Transverse colon (tissue), 4 donors: ENCODE data around the gene NUP62.

Experiments
- CTCF ChIP-seq, 5 experiments: fragments of 200-600 bp in 3 of 5; fragments of 450-650 bp in 2 of 5; sonication (generic) in 3 of 5; IDR thresholded peaks; 1 replicate in 2 of 5; 2 replicates in 3 of 5; pipeline ENCODE4 v1.5.1; 2016 to 2017; ENCODE audit warnings: antibody characterized with exemption in 5 of 5, inconsistent platforms in 3 of 5, mild to moderate bottlenecking in 2 of 5, moderate library complexity in 1 of 5
- EP300 ChIP-seq: sonication (generic); formaldehyde crosslinking; IDR thresholded peaks from one replicate; pipeline ENCODE4 v1.6.1; 2017; ENCODE audit warnings: antibody characterized with exemption, low read depth
- POLR2A ChIP-seq: fragments of 450-650 bp; IDR thresholded peaks from one replicate; pipeline ENCODE4 v1.6.1; 2016; ENCODE audit warnings: antibody characterized with exemption, mild to moderate bottlenecking, moderate library complexity
- POLR2AphosphoS5 ChIP-seq, 3 donors: sonication (generic); formaldehyde crosslinking; IDR thresholded peaks; one replicate each; pipeline ENCODE4 v1.6.1; 2016; ENCODE audit warnings: antibody characterized with exemption in 3 of 3

- TF ChIP-seq CTCF (IDR thresholded peaks at IDR 0.05), result no peak
- no peak for TF ChIP-seq POLR2AphosphoS5 (IDR thresholded peaks at IDR 0.05)
- no peak for TF ChIP-seq POLR2A
- TF ChIP-seq EP300, result no peak
These were observed 32.3 kb downstream of the NUP62 start, which contains the start of gene IL4I1 for GRCh38 chr19:49896863-49897621.
